Measurements from ENCODE around the gene LZTFL1.

The LZTFL1 gene

GRCh38 chr3:45869638-45870037 is 27.7 kb upstream of the LZTFL1 start:
- Histone ChIP-seq H3F3A (ENCODE audit: insufficient read depth) (no peaks in the 10 kb centered on the region), H3K4me2 (ENCODE audit: low read depth, low read length, poor library complexity, severe bottlenecking) (no peak overlapping the region), H3K9ac (ENCODE audit: low read length) (no peak overlapping the region), H2AFZ (ENCODE audit: low read depth, low read length, severe bottlenecking) (no peak overlapping the region), H3K27me3 (ENCODE audit: low read length) (no peaks in the 10 kb centered on the region), H3K79me2 (ENCODE audit: insufficient read depth, low read length) (no peaks in the 10 kb centered on the region), H3K9me2 (replicated peaks; ENCODE audit: insufficient read depth, low read length) (no peaks in the 10 kb centered on the region), H4K20me1 (ENCODE audit: low read depth, low read length) (no peaks in the 10 kb centered on the region), H3K4me3 (ENCODE audit: insufficient read depth, low read length, poor library complexity, severe bottlenecking) (no peak overlapping the region), H3K36me3 (ENCODE audit: low read length) (no peaks in the 10 kb centered on the region), H3K27ac (ENCODE audit: low read depth, low read length) (no peak overlapping the region), H3K9me3 (ENCODE audit: insufficient read depth, low read length) (no peaks in the 10 kb centered on the region)
- TF ChIP-seq CTCF (IDR thresholded peaks at IDR 0.05; ENCODE audit: insufficient read depth, low read length, poor library complexity, severe bottlenecking) (no peak), EZH2phosphoT487 (conservative IDR thresholded peaks at IDR 0.05; ENCODE audit: low read length) (no peak)

DNA sequence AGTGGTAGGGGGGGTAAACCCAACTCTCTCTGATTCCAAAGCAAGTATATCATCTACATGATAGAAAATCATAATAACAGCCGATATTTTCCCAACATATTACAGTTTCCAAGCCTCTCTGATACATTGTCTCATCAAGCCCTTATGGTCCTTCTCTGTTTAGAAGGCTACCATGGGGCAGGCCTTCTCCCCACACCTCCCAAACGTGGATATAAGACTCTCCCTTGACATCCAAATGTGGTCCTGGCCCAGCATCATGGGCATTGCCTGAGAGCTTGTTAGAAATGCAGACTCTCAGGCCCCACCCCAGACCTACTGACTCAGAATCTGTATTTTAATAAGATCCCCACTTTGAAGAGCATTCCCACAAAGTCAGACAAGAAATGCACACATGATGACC is 26.7 kb upstream of the LZTFL1 start:
- Histone ChIP-seq H3K79me2 (ENCODE audit: insufficient read depth, low read length) (no peaks in the 10 kb centered on the region), H3K27me3 (ENCODE audit: low read length) (no peaks in the 10 kb centered on the region), H3K9me3 (ENCODE audit: insufficient read depth, low read length) (no peaks in the 10 kb centered on the region), H4K20me1 (ENCODE audit: low read depth, low read length) (no peaks in the 10 kb centered on the region), H3K9ac (ENCODE audit: low read length) (no peak overlapping the region), H3K9me2 (replicated peaks; ENCODE audit: insufficient read depth, low read length) (no peaks in the 10 kb centered on the region), H3K27ac (ENCODE audit: low read depth, low read length) (no peak overlapping the region), H2AFZ (ENCODE audit: low read depth, low read length, severe bottlenecking) (no peak overlapping the region), H3K4me2 (ENCODE audit: low read depth, low read length, poor library complexity, severe bottlenecking) (no peak overlapping the region), H3F3A (ENCODE audit: insufficient read depth) (no peaks in the 10 kb centered on the region), H3K4me3 (ENCODE audit: insufficient read depth, low read length, poor library complexity, severe bottlenecking) (no peak overlapping the region), H3K36me3 (ENCODE audit: low read length) (no peaks in the 10 kb centered on the region)
- no peak for TF ChIP-seq CTCF (IDR thresholded peaks at IDR 0.05; ENCODE audit: insufficient read depth, low read length, poor library complexity, severe bottlenecking)
- no peak for TF ChIP-seq EZH2phosphoT487 (conservative IDR thresholded peaks at IDR 0.05; ENCODE audit: low read length)

- H3K4me2 ChIP-seq (ENCODE audit: low read depth, low read length, poor library complexity, severe bottlenecking), result no peak overlapping the region
- no peaks in the 10 kb centered on the region for H3K27me3 ChIP-seq (ENCODE audit: low read length)
- no peak overlapping the region for H3K27ac ChIP-seq (ENCODE audit: low read depth, low read length)
- no peaks in the 10 kb centered on the region for H3K9me2 ChIP-seq (replicated peaks; ENCODE audit: insufficient read depth, low read length)
- no peaks in the 10 kb centered on the region for H3K9me3 ChIP-seq (ENCODE audit: insufficient read depth, low read length)
- no peak overlapping the region for H3K9ac ChIP-seq (ENCODE audit: low read length)
- H2AFZ ChIP-seq (ENCODE audit: low read depth, low read length, severe bottlenecking), result no peak overlapping the region
- H3F3A ChIP-seq (ENCODE audit: insufficient read depth), result no peaks in the 10 kb centered on the region
- no peaks in the 10 kb centered on the region for H4K20me1 ChIP-seq (ENCODE audit: low read depth, low read length)
- no peaks in the 10 kb centered on the region for H3K79me2 ChIP-seq (ENCODE audit: insufficient read depth, low read length)
- H3K4me3 ChIP-seq (ENCODE audit: insufficient read depth, low read length, poor library complexity, severe bottlenecking), result no peak overlapping the region
- no peaks in the 10 kb centered on the region for H3K36me3 ChIP-seq (ENCODE audit: low read length)
- no peak for TF ChIP-seq EZH2phosphoT487 (conservative IDR thresholded peaks at IDR 0.05; ENCODE audit: low read length)
- TF ChIP-seq CTCF (IDR thresholded peaks at IDR 0.05; ENCODE audit: insufficient read depth, low read length, poor library complexity, severe bottlenecking), result no peak
Observed at GRCh38 chr3:45868213-45868612, 26.3 kb upstream of the LZTFL1 start.

GRCh38 chr3:45865563-45865962 is 23.6 kb upstream of the LZTFL1 start:
- Histone ChIP-seq H4K20me1 (ENCODE audit: low read depth, low read length) (no peaks in the 10 kb centered on the region), H3K79me2 (ENCODE audit: insufficient read depth, low read length) (no peaks in the 10 kb centered on the region), H3K36me3 (ENCODE audit: low read length) (no peaks in the 10 kb centered on the region), H3K9me3 (ENCODE audit: insufficient read depth, low read length) (no peaks in the 10 kb centered on the region), H3K9ac (ENCODE audit: low read length) (no peak overlapping the region), H3F3A (ENCODE audit: insufficient read depth) (no peaks in the 10 kb centered on the region), H3K4me2 (ENCODE audit: low read depth, low read length, poor library complexity, severe bottlenecking) (no peak overlapping the region), H3K4me3 (ENCODE audit: insufficient read depth, low read length, poor library complexity, severe bottlenecking) (no peak overlapping the region), H3K27ac (ENCODE audit: low read depth, low read length) (no peak overlapping the region), H3K9me2 (replicated peaks; ENCODE audit: insufficient read depth, low read length) (no peaks in the 10 kb centered on the region), H3K27me3 (ENCODE audit: low read length) (no peaks in the 10 kb centered on the region), H2AFZ (ENCODE audit: low read depth, low read length, severe bottlenecking) (no peak overlapping the region)
- TF ChIP-seq CTCF (IDR thresholded peaks at IDR 0.05; ENCODE audit: insufficient read depth, low read length, poor library complexity, severe bottlenecking) (no peak), EZH2phosphoT487 (conservative IDR thresholded peaks at IDR 0.05; ENCODE audit: low read length) (no peak)

All from SU-DHL-6 (cell line).